CD4-positive, alpha-beta T cell (primary cell): Measurements from ENCODE around the gene SMYD3. TPM values are rescaled to one million over a fixed set of nuclear protein-coding genes. Genes with fewer than 3 reads are reported as not detected.

Experiments
- ATAC-seq: fragments of 200-7000 bp; cut with Tn5 transposase; one replicate; pipeline ENCODE4 v1.10.0; 2022; ENCODE audit warnings: mild to moderate bottlenecking; ENCODE audit not compliant: poor library complexity
- CTCF ChIA-PET: fragments of 350-600 bp; sonication (Branson Sonifier 250); formaldehyde crosslinking; loops from one replicate; lab custom pipeline; 2021; ENCODE audit warnings: antibody characterized with exemption, inconsistent platforms; lab: Charles Lee
- POLR2A ChIA-PET: fragments of 350-600 bp; sonication (Branson Sonifier 250); formaldehyde crosslinking; loops from one replicate; lab custom pipeline; 2021; ENCODE audit warnings: antibody characterized with exemption, inconsistent platforms; lab: Charles Lee
- DNase-seq, 14 experiments: peaks; one replicate each; pipeline ENCODE4 v3.0.0-alpha.2; 2013 to 2020; ENCODE audit warnings: mixed read lengths in 2 of 14
- H3K27ac ChIP-seq, 2 donors: one replicate each; pipeline versions ENCODE4 v1.5.1 to v1.7.0; 2013; ENCODE audit warnings: low read length in 2 of 2, low read depth in 1 of 2, mild to moderate bottlenecking in 1 of 2
- H3K27me3 ChIP-seq, 2 experiments: 1 replicate in 1 of 2; 2 replicates in 1 of 2; pipeline versions ENCODE4 v1.6.1 to v1.7.0; 2013; ENCODE audit warnings: low read length in 2 of 2, control low read depth in 1 of 2, mild to moderate bottlenecking in 1 of 2, moderate library complexity in 1 of 2; ENCODE audit not compliant: insufficient read depth in 2 of 2, control insufficient read depth in 1 of 2
- H3K36me3 ChIP-seq: one replicate; pipeline ENCODE4 v1.6.1; 2013; ENCODE audit warnings: low read length, control low read depth; ENCODE audit not compliant: insufficient read depth
- H3K4me1 ChIP-seq: one replicate; pipeline ENCODE4 v1.6.1; 2013; ENCODE audit warnings: low read length, control low read depth; ENCODE audit not compliant: insufficient read depth
- H3K4me3 ChIP-seq: one replicate; pipeline ENCODE4 v1.5.1; 2013; ENCODE audit warnings: mild to moderate bottlenecking, low read length, moderate library complexity
- H3K9me3 ChIP-seq, 2 experiments: 1 replicate in 1 of 2; 2 replicates in 1 of 2; pipeline versions ENCODE4 v1.6.1 to v1.7.0; 2013; ENCODE audit warnings: low read length in 2 of 2, mild to moderate bottlenecking in 2 of 2, control low read depth in 1 of 2, moderate library complexity in 1 of 2; ENCODE audit not compliant: control insufficient read depth in 1 of 2, insufficient read depth in 1 of 2
- H3K27ac Mint-ChIP-seq: one replicate; pipeline ENCODE4 v1.8.0; 2020; ENCODE audit warnings: mixed read lengths
- H3K27me3 Mint-ChIP-seq: one replicate; pipeline ENCODE4 v1.8.0; 2021; ENCODE audit warnings: mixed read lengths
- H3K36me3 Mint-ChIP-seq: one replicate; pipeline ENCODE4 v1.8.0; 2021; ENCODE audit warnings: low read depth, mixed read lengths
- H3K4me1 Mint-ChIP-seq: one replicate; pipeline ENCODE4 v1.8.0; 2021; ENCODE audit warnings: low read depth, mixed read lengths
- H3K4me3 Mint-ChIP-seq: one replicate; pipeline ENCODE4 v1.8.0; 2020; ENCODE audit warnings: mild to moderate bottlenecking, mixed read lengths
- H3K9me3 Mint-ChIP-seq: one replicate; pipeline ENCODE4 v1.8.0; 2020; ENCODE audit warnings: mixed read lengths
- intact Hi-C, 2 experiments: fragments of 100-400 bp; cut with DNase I in 1 of 2; cut with micrococcal nuclease in 1 of 2; formaldehyde crosslinking; loops; one replicate each; pipeline versions ENCODE4 v1.15.1 to v1.9.0; 2023 to 2025; cut with DNase I, micrococcal nuclease
- total RNA-seq, 174 experiments: library from RNA in 2 of 174; stranded (reverse) in 2 of 174; gene quantifications; one replicate each; pipeline ENCODE4 v1.2.3 and lab custom pipeline; 2021 to 2026
- TF ChIP-seq, protein P1 (sequence below): fragments of 200-600 bp; IDR thresholded peaks from one replicate; pipeline ENCODE4 v1.8.0; 2022; ENCODE audit warnings: antibody characterized with exemption, mild to moderate bottlenecking

SMYD3 gene
- total RNA-seq, 2 experiments from 2014 or later, result 18.8 to 19.6 TPM

DNA sequence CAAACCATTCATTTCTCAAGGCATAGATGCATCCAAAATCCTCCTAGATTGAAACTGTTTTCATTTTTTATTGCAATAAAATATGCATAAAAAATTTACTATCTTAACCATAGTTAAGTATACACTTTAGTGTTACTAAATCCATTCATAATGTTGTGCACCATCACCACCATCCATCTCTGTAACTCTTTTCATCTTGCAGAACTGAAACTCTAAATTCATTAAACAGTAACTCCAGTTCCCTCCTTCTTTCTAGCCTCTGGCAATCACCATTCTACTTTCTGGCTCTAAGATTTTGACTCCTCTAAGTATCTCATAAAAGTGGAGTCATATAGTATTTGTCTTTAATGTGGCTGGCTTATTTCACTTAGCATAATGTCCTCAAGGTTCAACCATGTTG lies 236.8 kb downstream of the SMYD3 start:
- Mint-ChIP-seq H3K4me1 (no peaks in the 10 kb centered on the region), H3K36me3 (peaks cover 47% of the 10 kb centered on the region), H3K27me3 (no peaks in the 10 kb centered on the region), H3K4me3 (no peak overlapping the region), H3K9me3 (peaks cover 7% of the 10 kb centered on the region), H3K27ac (no peak overlapping the region)
- Histone ChIP-seq H3K9me3 (no peaks in the 10 kb centered on the region), H3K4me1 (no peaks in the 10 kb centered on the region), H3K27me3 (no peaks in the 10 kb centered on the region), H3K4me3 (no peak overlapping the region), H3K27ac (no peak overlapping the region), H3K36me3 (no peaks in the 10 kb centered on the region)
- no peak for DNase-seq
- ChIA-PET POLR2A (no interaction called here), CTCF (no interaction called here)
- intact Hi-C loops, result no loop called here
- ATAC-seq, result no peak
- TF ChIP-seq, protein P1, sequence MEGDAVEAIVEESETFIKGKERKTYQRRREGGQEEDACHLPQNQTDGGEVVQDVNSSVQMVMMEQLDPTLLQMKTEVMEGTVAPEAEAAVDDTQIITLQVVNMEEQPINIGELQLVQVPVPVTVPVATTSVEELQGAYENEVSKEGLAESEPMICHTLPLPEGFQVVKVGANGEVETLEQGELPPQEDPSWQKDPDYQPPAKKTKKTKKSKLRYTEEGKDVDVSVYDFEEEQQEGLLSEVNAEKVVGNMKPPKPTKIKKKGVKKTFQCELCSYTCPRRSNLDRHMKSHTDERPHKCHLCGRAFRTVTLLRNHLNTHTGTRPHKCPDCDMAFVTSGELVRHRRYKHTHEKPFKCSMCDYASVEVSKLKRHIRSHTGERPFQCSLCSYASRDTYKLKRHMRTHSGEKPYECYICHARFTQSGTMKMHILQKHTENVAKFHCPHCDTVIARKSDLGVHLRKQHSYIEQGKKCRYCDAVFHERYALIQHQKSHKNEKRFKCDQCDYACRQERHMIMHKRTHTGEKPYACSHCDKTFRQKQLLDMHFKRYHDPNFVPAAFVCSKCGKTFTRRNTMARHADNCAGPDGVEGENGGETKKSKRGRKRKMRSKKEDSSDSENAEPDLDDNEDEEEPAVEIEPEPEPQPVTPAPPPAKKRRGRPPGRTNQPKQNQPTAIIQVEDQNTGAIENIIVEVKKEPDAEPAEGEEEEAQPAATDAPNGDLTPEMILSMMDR, result no peak

DNA sequence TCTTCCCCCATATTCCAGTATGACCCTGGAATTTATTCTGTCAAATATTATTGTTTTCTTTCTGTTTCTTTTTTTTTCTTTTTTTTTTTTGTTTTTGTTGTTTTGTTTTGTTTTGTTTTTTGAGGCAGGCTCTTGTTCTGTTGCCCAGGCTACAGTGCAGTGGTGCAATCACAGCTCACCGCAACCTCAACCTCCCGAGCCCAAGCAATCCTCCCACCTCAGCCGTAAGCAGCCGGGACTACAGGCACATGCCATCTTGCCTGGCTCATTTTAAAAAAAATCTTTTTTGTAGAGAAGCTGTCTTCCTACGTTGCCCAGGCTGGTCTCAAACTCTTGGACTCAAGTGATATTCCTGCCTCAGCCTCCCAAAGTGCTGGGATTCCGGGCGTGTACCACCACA lies 237.6 kb downstream of the SMYD3 start:
- no peaks in the 10 kb centered on the region for H3K4me1 Mint-ChIP-seq
- H3K4me3 Mint-ChIP-seq, result no peak overlapping the region
- ATAC-seq (no peak), DNase-seq (no peak)
- Histone ChIP-seq H3K4me1 (no peaks in the 10 kb centered on the region), H3K27ac (no peak overlapping the region), H3K4me3 (no peak overlapping the region), H3K9me3 (no peaks in the 10 kb centered on the region), H3K36me3 (no peaks in the 10 kb centered on the region), H3K27me3 (no peaks in the 10 kb centered on the region)
- H3K36me3 Mint-ChIP-seq, result peaks cover 52% of the 10 kb centered on the region
- TF ChIP-seq, protein P1, result no peak
- CTCF ChIA-PET, result no interaction called here
- no peak overlapping the region for H3K27ac Mint-ChIP-seq
- POLR2A ChIA-PET, result no interaction called here
- H3K27me3 Mint-ChIP-seq, result no peaks in the 10 kb centered on the region
- intact Hi-C loops, result no loop called here
- peaks cover 7% of the 10 kb centered on the region for H3K9me3 Mint-ChIP-seq

DNA sequence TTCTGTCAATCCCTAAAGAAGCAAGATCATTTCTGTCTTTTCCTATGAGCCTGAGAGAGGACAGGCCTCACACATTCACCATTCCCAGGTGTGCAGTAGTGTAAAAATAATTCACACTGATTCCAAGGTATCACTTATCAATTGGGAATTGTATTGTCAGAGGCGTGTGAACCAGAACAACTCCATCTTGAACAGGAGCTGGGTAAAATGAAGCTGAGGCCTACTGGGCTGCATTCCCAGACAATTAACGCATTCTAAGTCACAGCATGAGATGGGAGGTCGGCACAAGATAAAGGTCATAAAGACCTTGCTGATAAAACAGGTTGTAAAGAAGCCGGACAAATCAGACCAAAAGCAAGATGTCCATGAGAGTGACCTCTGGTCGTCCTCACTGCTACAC lies 239.2 kb downstream of the SMYD3 start:
- peaks cover 57% of the 10 kb centered on the region for H3K36me3 Mint-ChIP-seq
- Histone ChIP-seq H3K27ac (no peak overlapping the region), H3K27me3 (no peaks in the 10 kb centered on the region), H3K4me3 (no peak overlapping the region), H3K36me3 (no peaks in the 10 kb centered on the region), H3K9me3 (no peaks in the 10 kb centered on the region), H3K4me1 (no peaks in the 10 kb centered on the region)
- no peaks in the 10 kb centered on the region for H3K27me3 Mint-ChIP-seq
- no peak overlapping the region for H3K4me3 Mint-ChIP-seq
- DNase-seq (no peak), ATAC-seq (no peak)
- TF ChIP-seq, protein P1, result no peak
- peaks cover 4% of the 10 kb centered on the region for H3K9me3 Mint-ChIP-seq
- POLR2A ChIA-PET, result no interaction called here
- no peaks in the 10 kb centered on the region for H3K4me1 Mint-ChIP-seq
- CTCF ChIA-PET, result no interaction called here
- no peak overlapping the region for H3K27ac Mint-ChIP-seq
- intact Hi-C loops, result no loop called here
